Chondrocyte (in vitro differentiated cells): ENCODE results near the gene RUNX3. TPM values are rescaled to one million over a fixed set of nuclear protein-coding genes. Genes with fewer than 3 reads are reported as not detected.
"Not testable (repeated sequence)": the region's sequence is repeated elsewhere in the genome, so short reads cannot be mapped to it uniquely, and the experiment has no call there.

Experiments used
- DNase-seq: peaks from one replicate; pipeline ENCODE4 v3.0.0; 2021; ENCODE audit warnings: mixed read lengths, low spot score
- H3K27ac Mint-ChIP-seq: one replicate; pipeline ENCODE4 v1.8.0; 2021; ENCODE audit warnings: mild to moderate bottlenecking, moderate library complexity, mixed read lengths; ENCODE audit not compliant: unreplicated experiment
- H3K27me3 Mint-ChIP-seq: 2 replicates; pipeline ENCODE4 v1.8.0; 2021; ENCODE audit warnings: low read depth, mixed read lengths
- H3K36me3 Mint-ChIP-seq: 2 replicates; pipeline ENCODE4 v1.8.0; 2021; ENCODE audit warnings: low read depth, mixed read lengths
- H3K4me1 Mint-ChIP-seq: 2 replicates; pipeline ENCODE4 v1.8.0; 2021; ENCODE audit warnings: low read depth, mild to moderate bottlenecking, mixed read lengths
- H3K4me3 Mint-ChIP-seq: one replicate; pipeline ENCODE4 v1.8.0; 2021; ENCODE audit warnings: mild to moderate bottlenecking, moderate library complexity, mixed read lengths; ENCODE audit not compliant: unreplicated experiment
- H3K9me3 Mint-ChIP-seq: 2 replicates; pipeline ENCODE4 v1.8.0; 2021; ENCODE audit warnings: low read depth, mixed read lengths
- total RNA-seq: library from RNA; stranded (reverse); gene quantifications from 3 replicates; pipeline ENCODE4 v1.2.1, GENCODE V29; 2021
- TF ChIP-seq, protein P1 (sequence below): fragments of 200-600 bp; sonication (generic); IDR thresholded peaks from 2 replicates; pipeline ENCODE4 v1.5.0; 2021; ENCODE audit warnings: antibody characterized with exemption, mild to moderate bottlenecking, moderate library complexity

RUNX3 gene
- total RNA-seq, 1 donor from 2014 or later, result 1.8 TPM

- TF ChIP-seq, protein P1, sequence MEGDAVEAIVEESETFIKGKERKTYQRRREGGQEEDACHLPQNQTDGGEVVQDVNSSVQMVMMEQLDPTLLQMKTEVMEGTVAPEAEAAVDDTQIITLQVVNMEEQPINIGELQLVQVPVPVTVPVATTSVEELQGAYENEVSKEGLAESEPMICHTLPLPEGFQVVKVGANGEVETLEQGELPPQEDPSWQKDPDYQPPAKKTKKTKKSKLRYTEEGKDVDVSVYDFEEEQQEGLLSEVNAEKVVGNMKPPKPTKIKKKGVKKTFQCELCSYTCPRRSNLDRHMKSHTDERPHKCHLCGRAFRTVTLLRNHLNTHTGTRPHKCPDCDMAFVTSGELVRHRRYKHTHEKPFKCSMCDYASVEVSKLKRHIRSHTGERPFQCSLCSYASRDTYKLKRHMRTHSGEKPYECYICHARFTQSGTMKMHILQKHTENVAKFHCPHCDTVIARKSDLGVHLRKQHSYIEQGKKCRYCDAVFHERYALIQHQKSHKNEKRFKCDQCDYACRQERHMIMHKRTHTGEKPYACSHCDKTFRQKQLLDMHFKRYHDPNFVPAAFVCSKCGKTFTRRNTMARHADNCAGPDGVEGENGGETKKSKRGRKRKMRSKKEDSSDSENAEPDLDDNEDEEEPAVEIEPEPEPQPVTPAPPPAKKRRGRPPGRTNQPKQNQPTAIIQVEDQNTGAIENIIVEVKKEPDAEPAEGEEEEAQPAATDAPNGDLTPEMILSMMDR, result no peak
- H3K9me3 Mint-ChIP-seq, result peaks cover 3% of the 10 kb centered on the region
- no peaks in the 10 kb centered on the region for H3K36me3 Mint-ChIP-seq
- no peak for DNase-seq
- no peaks in the 10 kb centered on the region for H3K27me3 Mint-ChIP-seq
- H3K4me3 Mint-ChIP-seq, result no peak overlapping the region
- no peak overlapping the region for H3K27ac Mint-ChIP-seq
- peaks cover 6% of the 10 kb centered on the region for H3K4me1 Mint-ChIP-seq
Measured at GRCh38 chr1:24910751-24911650, 19.1 kb downstream of the RUNX3 start.

DNA sequence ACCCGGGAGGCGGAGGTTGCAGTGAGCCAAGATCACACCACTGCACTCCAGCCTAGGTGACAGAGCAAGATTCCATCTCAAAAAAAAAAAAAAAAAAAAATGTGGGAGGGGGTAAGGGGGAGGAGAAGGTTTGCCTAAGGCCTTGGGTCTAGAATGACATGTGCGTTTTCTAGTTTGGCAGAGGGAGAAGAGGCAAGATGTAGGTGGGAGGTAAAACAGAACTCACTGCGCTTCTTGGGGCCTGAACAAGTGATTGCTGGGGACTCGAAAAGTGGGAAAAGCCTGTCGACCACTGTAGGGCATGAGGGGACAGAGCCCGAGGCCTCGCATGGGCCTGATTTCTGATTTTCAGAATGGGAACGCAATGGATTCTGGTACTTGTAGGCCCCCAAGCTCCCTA lies 19.9 kb downstream of the RUNX3 start:
- no peaks in the 10 kb centered on the region for H3K36me3 Mint-ChIP-seq
- peaks cover 3% of the 10 kb centered on the region for H3K9me3 Mint-ChIP-seq
- peaks cover 6% of the 10 kb centered on the region for H3K4me1 Mint-ChIP-seq
- H3K27me3 Mint-ChIP-seq, result no peaks in the 10 kb centered on the region
- H3K27ac Mint-ChIP-seq, result no peak overlapping the region
- no peak for DNase-seq
- H3K4me3 Mint-ChIP-seq, result no peak overlapping the region
- TF ChIP-seq, protein P1, result no peak

- H3K27ac Mint-ChIP-seq, result no peak overlapping the region
- TF ChIP-seq, protein P1, result peak; percentile 74
- H3K36me3 Mint-ChIP-seq, result no peaks in the 10 kb centered on the region
- H3K27me3 Mint-ChIP-seq, result no peaks in the 10 kb centered on the region
- H3K4me1 Mint-ChIP-seq, result peaks cover under 1% of the 10 kb centered on the region
- peak; percentile 79 for DNase-seq
- peaks cover 3% of the 10 kb centered on the region for H3K9me3 Mint-ChIP-seq
- no peak overlapping the region for H3K4me3 Mint-ChIP-seq
Measured at GRCh38 chr1:24909388-24909898, 20.6 kb downstream of the RUNX3 start.

- Mint-ChIP-seq H3K36me3 (no peaks in the 10 kb centered on the region), H3K9me3 (peaks cover 3% of the 10 kb centered on the region), H3K4me3 (no peak overlapping the region), H3K4me1 (no peaks in the 10 kb centered on the region), H3K27ac (peak overlapping the region; percentile 49), H3K27me3 (no peaks in the 10 kb centered on the region)
- TF ChIP-seq, protein P1, result no peak
- DNase-seq, result peak; percentile 39
Measured at GRCh38 chr1:24908591-24909259, 21.4 kb downstream of the RUNX3 start.

- not testable (repeated sequence) for H3K27ac Mint-ChIP-seq, H3K27me3 Mint-ChIP-seq, H3K36me3 Mint-ChIP-seq, H3K4me3 Mint-ChIP-seq, H3K4me1 Mint-ChIP-seq, H3K9me3 Mint-ChIP-seq
- DNase-seq, result peak; percentile 27
Measured at GRCh38 chr1:24907587-24908294, 22.3 kb downstream of the RUNX3 start.
